H9 (cell line): ENCODE data around the gene ATP2B2. TPM values are rescaled to one million over a fixed set of nuclear protein-coding genes. Genes with fewer than 3 reads are reported as not detected.

Experiments
- DNase-seq: peaks from one replicate; pipeline ENCODE4 v3.0.0-alpha.2; 2017
- H2AFZ ChIP-seq: one replicate; pipeline ENCODE4 v1.6.1; 2013; ENCODE audit warnings: mild to moderate bottlenecking, low read length, control low read depth, moderate library complexity
- H2AK5ac ChIP-seq: 2 replicates; pipeline ENCODE4 v1.6.1; 2013; ENCODE audit warnings: low read length, control low read depth, mixed read lengths; ENCODE audit not compliant: insufficient read length
- H2BK120ac ChIP-seq: one replicate; pipeline ENCODE4 v1.6.1; 2013; ENCODE audit warnings: low read depth, mild to moderate bottlenecking, low read length, control low read depth, inconsistent platforms; ENCODE audit not compliant: poor library complexity, severe bottlenecking
- H2BK12ac ChIP-seq: 2 replicates; pipeline ENCODE4 v1.6.1; 2013; ENCODE audit warnings: low read length, control low read depth, mixed read lengths, low read depth; ENCODE audit not compliant: insufficient read length
- H2BK15ac ChIP-seq: 2 replicates; pipeline ENCODE4 v1.6.1; 2013; ENCODE audit warnings: low read depth, low read length, control low read depth
- H2BK20ac ChIP-seq: one replicate; pipeline ENCODE4 v1.6.1; 2013; ENCODE audit warnings: low read depth, mild to moderate bottlenecking, low read length, control low read depth, inconsistent platforms; ENCODE audit not compliant: poor library complexity, severe bottlenecking
- H2BK5ac ChIP-seq: 2 replicates; pipeline ENCODE4 v1.6.1; 2013; ENCODE audit warnings: low read length, control low read depth, mixed read lengths; ENCODE audit not compliant: insufficient read length
- H3K14ac ChIP-seq: 2 replicates; pipeline ENCODE4 v1.6.1; 2013; ENCODE audit warnings: low read length, control low read depth; ENCODE audit not compliant: insufficient read depth
- H3K18ac ChIP-seq: 2 replicates; pipeline ENCODE4 v1.6.1; 2013; ENCODE audit warnings: low read depth, mild to moderate bottlenecking, mixed read lengths, low read length, control low read depth; ENCODE audit not compliant: insufficient read length
- H3K23ac ChIP-seq: 2 replicates; pipeline ENCODE4 v1.6.1; 2013; ENCODE audit warnings: low read length, control low read depth, mixed read lengths, low read depth; ENCODE audit not compliant: insufficient read length
- H3K23me2 ChIP-seq: 2 replicates; pipeline ENCODE4 v1.6.1; 2013; ENCODE audit warnings: low read depth, mild to moderate bottlenecking, mixed read lengths, low read length, control low read depth; ENCODE audit not compliant: insufficient read length, poor library complexity, severe bottlenecking
- H3K27ac ChIP-seq: 2 replicates; pipeline ENCODE4 v1.5.1; 2013; ENCODE audit warnings: low read length, control low read depth, mixed read lengths, low read depth; ENCODE audit not compliant: insufficient read length
- H3K27me3 ChIP-seq: 2 replicates; pipeline ENCODE4 v1.6.1; 2013; ENCODE audit warnings: low read length, control low read depth, inconsistent platforms; ENCODE audit not compliant: insufficient read depth
- H3K4ac ChIP-seq: 2 replicates; pipeline ENCODE4 v1.6.1; 2013; ENCODE audit warnings: low read depth, mild to moderate bottlenecking, control low read depth, inconsistent platforms, low read length, moderate library complexity
- H3K4me1 ChIP-seq: 2 replicates; pipeline ENCODE4 v1.6.1; 2013; ENCODE audit warnings: low read length, control low read depth, inconsistent platforms; ENCODE audit not compliant: insufficient read depth
- H3K4me2 ChIP-seq: 2 replicates; pipeline ENCODE4 v1.6.1; 2013; ENCODE audit warnings: low read length, control low read depth, mixed read lengths; ENCODE audit not compliant: insufficient read length, insufficient read depth
- H3K56ac ChIP-seq: 2 replicates; pipeline ENCODE4 v1.6.1; 2013; ENCODE audit warnings: low read depth, mild to moderate bottlenecking, mixed read lengths, low read length, control low read depth; ENCODE audit not compliant: insufficient read length
- H3K79me1 ChIP-seq: 2 replicates; pipeline ENCODE4 v1.6.1; 2013; ENCODE audit warnings: low read depth, mild to moderate bottlenecking, moderate library complexity, low read length, control low read depth, inconsistent platforms; ENCODE audit not compliant: insufficient read depth, poor library complexity, severe bottlenecking
- H3K79me2 ChIP-seq: 2 replicates; pipeline ENCODE4 v1.6.1; 2013; ENCODE audit warnings: low read length, control low read depth, inconsistent platforms; ENCODE audit not compliant: insufficient read depth
- H3K9ac ChIP-seq: 2 replicates; pipeline ENCODE4 v1.6.1; 2013; ENCODE audit warnings: low read length, control low read depth, mixed read lengths; ENCODE audit not compliant: insufficient read length; ENCODE audit errors: extremely low read depth
- H3K9me3 ChIP-seq: one replicate; pipeline ENCODE4 v1.6.1; 2013; ENCODE audit warnings: low read depth, low read length, inconsistent platforms; ENCODE audit not compliant: control insufficient read depth
- H3T11ph ChIP-seq: one replicate; pipeline ENCODE4 v1.6.1; 2013; ENCODE audit warnings: mild to moderate bottlenecking, low read length, control low read depth, inconsistent platforms
- H4K20me1 ChIP-seq: one replicate; pipeline ENCODE4 v1.6.1; 2013; ENCODE audit not compliant: control insufficient read depth, insufficient read length, insufficient read depth
- H4K5ac ChIP-seq: 2 replicates; pipeline ENCODE4 v1.6.1; 2013; ENCODE audit warnings: low read depth, mild to moderate bottlenecking, mixed read lengths, low read length, control low read depth; ENCODE audit not compliant: insufficient read length
- H4K8ac ChIP-seq: replicated peaks from 2 replicates; pipeline ENCODE4 v1.6.1; 2013; ENCODE audit warnings: low read length, control low read depth, mixed read lengths, low read depth; ENCODE audit not compliant: insufficient read length
- H4K91ac ChIP-seq: 2 replicates; pipeline ENCODE4 v1.6.1; 2013; ENCODE audit warnings: low read depth, mild to moderate bottlenecking, moderate library complexity, mixed read lengths, low read length, control low read depth; ENCODE audit not compliant: insufficient read length
- H3K27ac Mint-ChIP-seq, 3 experiments: 2 replicates in 2 of 3; 3 replicates in 1 of 3; pipeline ENCODE4 v1.8.0; 2020 to 2021; ENCODE audit warnings: mixed read lengths in 3 of 3, mild to moderate bottlenecking in 1 of 3, moderate library complexity in 1 of 3
- H3K27me3 Mint-ChIP-seq: 2 replicates; pipeline ENCODE4 v1.8.0; 2021; ENCODE audit warnings: low read depth, mild to moderate bottlenecking, moderate library complexity, mixed read lengths
- H3K36me3 Mint-ChIP-seq, 3 experiments: 2 replicates in 2 of 3; 3 replicates in 1 of 3; pipeline ENCODE4 v1.8.0; 2020 to 2021; ENCODE audit warnings: low read depth in 3 of 3, mixed read lengths in 3 of 3; ENCODE audit not compliant: insufficient read depth in 1 of 3
- H3K4me1 Mint-ChIP-seq, 2 experiments: 2 replicates each; pipeline ENCODE4 v1.8.0; 2020; ENCODE audit warnings: mixed read lengths in 2 of 2
- H3K4me3 Mint-ChIP-seq, 2 experiments: 2 replicates in 1 of 2; 3 replicates in 1 of 2; pipeline ENCODE4 v1.8.0; 2020 to 2021; ENCODE audit warnings: mild to moderate bottlenecking in 2 of 2, mixed read lengths in 2 of 2, moderate library complexity in 1 of 2
- H3K9me3 Mint-ChIP-seq, 2 experiments: 2 replicates in 1 of 2; 3 replicates in 1 of 2; pipeline ENCODE4 v1.8.0; 2020; ENCODE audit warnings: mild to moderate bottlenecking in 2 of 2, mixed read lengths in 2 of 2, moderate library complexity in 1 of 2
- CTCF ChIP-seq: fragments of 200-600 bp; sonication (generic); conservative IDR thresholded peaks from 3 replicates; pipeline ENCODE4 v1.8.0; 2021; ENCODE audit warnings: antibody characterized with exemption, mild to moderate bottlenecking
- WGBS: extraction: QIAGEN DNeasy Blood & Tissue Kit; methylation state at CpG from one replicate; pipeline ENCODE4 v1.1.7; 2013; ENCODE audit warnings: missing lambda C conversion rate, low lambda C conversion rate, mixed read lengths; ENCODE audit not compliant: insufficient read length; ENCODE audit errors: extremely low coverage; 5-methylcytosine and 5-hydroxymethylcytosine counted together
- total RNA-seq: library from RNA; stranded (reverse); gene quantifications from 2 replicates; pipeline ENCODE4 v1.2.1, GENCODE V29; 2021

ATP2B2 gene
- total RNA-seq, 1 experiment from 2014 or later, result 0.33 TPM

GRCh38 chr3:10408680-10409079 is 96.7 kb downstream of the ATP2B2 start:
- Histone ChIP-seq H2AFZ (no peak overlapping the region), H3T11ph (no peak overlapping the region), H2BK120ac (no peak overlapping the region), H4K20me1 (no peaks in the 10 kb centered on the region), H3K14ac (no peak overlapping the region), H3K4me2 (no peak overlapping the region), H3K23ac (no peak overlapping the region), H2AK5ac (no peak overlapping the region), H2BK12ac (no peak overlapping the region), H4K8ac (no peak overlapping the region), H3K27ac (no peak overlapping the region), H3K18ac (no peak overlapping the region), H3K9me3 (no peaks in the 10 kb centered on the region), H3K79me2 (no peaks in the 10 kb centered on the region), H2BK20ac (no peak overlapping the region), H3K56ac (no peak overlapping the region), H3K4me1 (no peaks in the 10 kb centered on the region), H3K27me3 (no peaks in the 10 kb centered on the region; the same call in 1 of the 2 replicates), H3K23me2 (no peaks in the 10 kb centered on the region), H2BK15ac (no peak overlapping the region), H4K91ac (no peak overlapping the region), H4K5ac (no peak overlapping the region), H3K79me1 (no peaks in the 10 kb centered on the region), H3K9ac (no peak overlapping the region), H2BK5ac (no peak overlapping the region), H3K4ac (no peak overlapping the region)
- TF ChIP-seq CTCF, result no peak
- no CpG with 5 or more reads among the region's 8 CpGs for WGBS
- H3K4me3 Mint-ChIP-seq, result no peak overlapping the region
- no peaks in the 10 kb centered on the region for H3K36me3 Mint-ChIP-seq
- H3K27ac Mint-ChIP-seq, result no peak overlapping the region
- H3K4me1 Mint-ChIP-seq, result peaks cover 0 to 6% of the 10 kb centered on the region in 2 experiments; a peak in 2 of 4 replicates
- no peaks in the 10 kb centered on the region for H3K9me3 Mint-ChIP-seq
- no peaks in the 10 kb centered on the region for H3K27me3 Mint-ChIP-seq
- no peak for DNase-seq
